ENCODE measurements around the gene CHDH. TPM values are rescaled to one million over a fixed set of nuclear protein-coding genes. Genes with fewer than 3 reads are reported as not detected.

CHDH gene
- total RNA-seq, 1 experiment from 2014 or later = 28.5 TPM

DNA sequence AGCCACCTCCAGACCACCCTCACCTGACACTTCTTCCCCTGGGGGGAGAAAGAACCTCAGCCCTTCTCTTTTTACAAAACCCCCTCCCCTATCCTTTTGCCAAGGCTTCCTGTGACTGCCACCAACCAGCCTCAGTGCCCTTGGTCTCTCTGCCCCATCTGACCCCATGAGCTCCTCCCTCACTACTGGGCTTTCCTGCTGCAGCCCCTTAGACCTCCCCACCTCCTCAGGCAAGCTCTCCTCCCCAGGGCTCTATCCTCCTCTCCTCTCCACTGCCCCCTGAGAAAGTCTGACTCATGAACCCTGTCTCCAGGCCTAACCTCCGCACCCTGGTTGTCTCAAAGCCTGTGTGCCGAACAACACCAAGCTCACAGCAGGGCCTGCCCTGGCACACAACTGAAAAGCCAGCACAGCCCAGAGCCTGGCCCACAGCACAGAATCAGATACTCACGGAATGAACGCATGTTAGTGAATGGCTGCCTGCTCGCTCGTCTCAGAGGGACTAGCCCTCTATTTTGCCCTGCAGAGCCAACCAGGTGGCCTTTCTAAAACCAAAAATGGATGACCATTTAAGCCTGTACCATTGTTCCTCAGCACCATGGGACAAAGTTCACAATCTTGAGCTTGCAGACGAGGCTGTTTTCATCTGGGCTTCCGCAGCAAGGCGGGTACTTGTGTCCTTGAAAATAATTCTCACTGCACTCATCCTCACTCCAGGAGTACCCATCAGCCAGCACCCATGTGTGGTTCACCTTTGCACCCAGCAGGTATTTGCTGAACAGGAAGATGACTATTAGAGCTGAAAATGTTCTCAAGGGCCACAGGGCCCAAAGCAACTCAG, 1.7 kb downstream of the CHDH start:
- H3K4me3 Mint-ChIP-seq (ENCODE audit: low read depth, unreplicated experiment) = peak overlapping the region; percentile 59
- H3K4me1 Mint-ChIP-seq (ENCODE audit: low read depth, unreplicated experiment) = peaks cover 58% of the 10 kb centered on the region
- intact Hi-C loops (cut with micrococcal nuclease; ENCODE audit: unreplicated experiment) = no loop called here
- no peaks in the 10 kb centered on the region for H3K9me3 Mint-ChIP-seq (ENCODE audit: low read depth, unreplicated experiment)
- H3K36me3 Mint-ChIP-seq (ENCODE audit: insufficient read depth, unreplicated experiment) = peaks cover 32% of the 10 kb centered on the region
- peak overlapping the region; percentile 83 for H3K27ac Mint-ChIP-seq (ENCODE audit: unreplicated experiment)
- CTCF ChIA-PET = interaction anchor here (0.5 to 1.8 kb wide), 3 partner anchors 16 to 589 kb away, joined by 3 to 5 read pairs (median 4); partner anchors contain the start of genes SELENOK and TKT
- TSS peak; percentile 24 for BruUV-seq (replicated peaks)
- TF ChIP-seq, protein P1, sequence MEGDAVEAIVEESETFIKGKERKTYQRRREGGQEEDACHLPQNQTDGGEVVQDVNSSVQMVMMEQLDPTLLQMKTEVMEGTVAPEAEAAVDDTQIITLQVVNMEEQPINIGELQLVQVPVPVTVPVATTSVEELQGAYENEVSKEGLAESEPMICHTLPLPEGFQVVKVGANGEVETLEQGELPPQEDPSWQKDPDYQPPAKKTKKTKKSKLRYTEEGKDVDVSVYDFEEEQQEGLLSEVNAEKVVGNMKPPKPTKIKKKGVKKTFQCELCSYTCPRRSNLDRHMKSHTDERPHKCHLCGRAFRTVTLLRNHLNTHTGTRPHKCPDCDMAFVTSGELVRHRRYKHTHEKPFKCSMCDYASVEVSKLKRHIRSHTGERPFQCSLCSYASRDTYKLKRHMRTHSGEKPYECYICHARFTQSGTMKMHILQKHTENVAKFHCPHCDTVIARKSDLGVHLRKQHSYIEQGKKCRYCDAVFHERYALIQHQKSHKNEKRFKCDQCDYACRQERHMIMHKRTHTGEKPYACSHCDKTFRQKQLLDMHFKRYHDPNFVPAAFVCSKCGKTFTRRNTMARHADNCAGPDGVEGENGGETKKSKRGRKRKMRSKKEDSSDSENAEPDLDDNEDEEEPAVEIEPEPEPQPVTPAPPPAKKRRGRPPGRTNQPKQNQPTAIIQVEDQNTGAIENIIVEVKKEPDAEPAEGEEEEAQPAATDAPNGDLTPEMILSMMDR (IDR thresholded peaks at IDR 0.05; ENCODE audit: unreplicated experiment) = no peak
- H3K27me3 Mint-ChIP-seq (ENCODE audit: unreplicated experiment) = no peaks in the 10 kb centered on the region
- peak; percentile 16 for DNase-seq

DNA sequence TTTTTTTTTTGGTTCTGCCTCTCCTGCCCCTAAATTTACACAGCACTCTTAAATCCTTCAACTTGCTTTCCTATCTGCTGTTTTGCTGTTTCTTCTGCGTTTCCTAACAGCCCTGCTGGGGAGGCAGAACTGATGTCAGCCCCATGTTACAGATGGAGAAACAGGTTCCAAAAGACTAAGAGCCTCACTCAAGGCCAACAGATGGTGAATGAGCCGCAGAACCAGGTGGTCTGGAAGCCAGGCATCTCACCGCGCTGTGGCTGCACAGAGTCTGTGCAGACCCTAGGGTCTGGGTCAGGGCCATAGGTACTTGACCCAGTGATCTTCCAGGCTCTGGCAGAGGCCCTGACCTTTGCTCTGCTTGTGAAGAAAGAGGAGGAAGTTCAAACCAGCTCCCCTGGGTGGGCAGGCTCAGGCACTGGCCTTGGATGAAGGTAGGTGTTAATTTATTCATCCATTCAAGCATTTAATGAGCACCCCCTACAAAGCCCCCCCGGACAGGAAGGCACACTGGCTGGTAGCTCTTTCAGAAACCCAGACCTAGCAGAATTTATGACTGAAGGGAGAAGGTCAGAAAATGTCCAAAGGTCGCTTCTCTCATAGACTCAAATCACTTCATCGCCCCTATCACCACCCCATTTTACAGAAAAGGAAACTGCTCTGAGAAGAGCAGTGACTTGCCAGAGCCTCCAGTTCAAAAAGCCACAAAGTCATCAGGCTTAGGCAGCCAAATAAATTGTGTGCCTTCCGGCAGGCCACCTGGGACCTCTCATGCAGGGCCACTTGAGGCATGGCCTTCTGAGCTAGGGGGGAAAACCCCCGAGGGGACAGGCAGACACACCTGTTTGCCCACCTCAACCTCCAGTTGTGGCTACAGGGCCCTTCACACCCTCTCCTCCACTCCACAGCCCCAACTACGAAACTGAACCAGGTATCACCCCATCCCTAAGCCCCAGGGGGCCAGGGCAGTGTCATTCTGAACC, 2.7 kb downstream of the CHDH start:
- Mint-ChIP-seq H3K27ac (ENCODE audit: unreplicated experiment) (peak overlapping the region; percentile 83), H3K36me3 (ENCODE audit: insufficient read depth, unreplicated experiment) (peaks cover 32% of the 10 kb centered on the region), H3K9me3 (ENCODE audit: low read depth, unreplicated experiment) (no peaks in the 10 kb centered on the region), H3K27me3 (ENCODE audit: unreplicated experiment) (no peaks in the 10 kb centered on the region), H3K4me3 (ENCODE audit: low read depth, unreplicated experiment) (peak overlapping the region; percentile 59), H3K4me1 (ENCODE audit: low read depth, unreplicated experiment) (peaks cover 58% of the 10 kb centered on the region)
- CTCF ChIA-PET = interaction anchor here (0.5 to 0.8 kb wide), 3 partner anchors 17 to 711 kb away, joined by 3 to 6 read pairs (median 4); partner anchors contain the start of gene TKT
- BruUV-seq (replicated peaks) = no TSS peak
- DNase-seq = no peak
- intact Hi-C loops (cut with micrococcal nuclease; ENCODE audit: unreplicated experiment) = no loop called here
- TF ChIP-seq, protein P1 (IDR thresholded peaks at IDR 0.05; ENCODE audit: unreplicated experiment) = no peak

DNA sequence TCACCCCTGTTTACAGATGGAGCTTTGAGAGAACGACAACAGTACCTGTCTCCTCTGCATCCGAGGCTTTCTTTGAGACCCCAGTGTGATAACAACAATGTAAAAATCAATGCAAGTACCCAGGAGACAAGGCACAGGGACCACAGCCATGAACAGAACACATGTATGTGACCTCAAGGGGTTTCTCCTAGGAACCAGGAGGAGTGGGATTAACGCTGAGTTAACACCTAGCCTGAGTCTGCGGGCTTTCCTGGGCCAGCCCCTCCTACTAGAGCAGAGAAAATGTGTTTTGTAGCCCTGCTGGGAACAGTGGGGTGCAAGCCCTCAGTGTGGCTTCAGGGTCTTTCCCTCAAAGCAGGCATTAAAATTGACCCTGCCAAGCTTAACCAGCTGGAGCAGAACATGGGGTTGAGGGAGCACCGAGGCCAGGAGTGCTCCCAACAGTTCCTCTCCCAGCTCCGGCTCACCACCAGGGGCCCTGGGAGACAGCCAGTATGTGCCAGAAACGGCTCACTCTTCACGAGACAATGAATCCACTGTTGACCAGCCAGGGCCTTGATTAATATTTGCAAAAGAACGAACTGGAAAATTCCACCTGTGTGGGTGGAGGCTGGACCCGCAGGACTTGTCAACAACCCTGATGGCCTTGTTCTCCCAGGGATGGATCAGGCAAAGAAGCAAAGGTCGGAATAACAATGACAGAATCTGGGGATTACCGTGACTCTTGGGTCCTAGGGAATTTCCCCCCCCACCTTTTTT, 3.6 kb downstream of the CHDH start:
- CTCF ChIA-PET = interaction anchor here (0.8 to 1.0 kb wide), 2 partner anchors 77 to 710 kb away, joined by 3 to 6 read pairs; no protein-coding TSS in a partner anchor
- H3K27me3 Mint-ChIP-seq (ENCODE audit: unreplicated experiment) = no peaks in the 10 kb centered on the region
- peak overlapping the region; percentile 59 for H3K4me3 Mint-ChIP-seq (ENCODE audit: low read depth, unreplicated experiment)
- intact Hi-C loops (cut with micrococcal nuclease; ENCODE audit: unreplicated experiment) = no loop called here
- H3K9me3 Mint-ChIP-seq (ENCODE audit: low read depth, unreplicated experiment) = no peaks in the 10 kb centered on the region
- no TSS peak for BruUV-seq (replicated peaks)
- H3K4me1 Mint-ChIP-seq (ENCODE audit: low read depth, unreplicated experiment) = peaks cover 56% of the 10 kb centered on the region
- TF ChIP-seq, protein P1 (IDR thresholded peaks at IDR 0.05; ENCODE audit: unreplicated experiment) = peak; percentile 36
- H3K36me3 Mint-ChIP-seq (ENCODE audit: insufficient read depth, unreplicated experiment) = peaks cover 36% of the 10 kb centered on the region
- H3K27ac Mint-ChIP-seq (ENCODE audit: unreplicated experiment) = peak overlapping the region; percentile 83
- DNase-seq = peak; percentile 88

Measured in Calu3 (cell line).